IMR-90 (cell line): ENCODE measurements around the gene LETM1.

Source experiments
- TF ChIP-seq, protein P1 (sequence below): conservative IDR thresholded peaks from 2 replicates; pipeline ENCODE4 v1.5.1; 2012; ENCODE audit warnings: mild to moderate bottlenecking, low read depth, low read length, improper control_type of control experiment
- TF ChIP-seq, protein P2 (sequence below): fragments of 150-350 bp; IDR thresholded peaks from 2 replicates; pipeline ENCODE4 v1.6.1; 2017; ENCODE audit warnings: mild to moderate bottlenecking, antibody characterized with exemption, low read length, low read depth

DNA sequence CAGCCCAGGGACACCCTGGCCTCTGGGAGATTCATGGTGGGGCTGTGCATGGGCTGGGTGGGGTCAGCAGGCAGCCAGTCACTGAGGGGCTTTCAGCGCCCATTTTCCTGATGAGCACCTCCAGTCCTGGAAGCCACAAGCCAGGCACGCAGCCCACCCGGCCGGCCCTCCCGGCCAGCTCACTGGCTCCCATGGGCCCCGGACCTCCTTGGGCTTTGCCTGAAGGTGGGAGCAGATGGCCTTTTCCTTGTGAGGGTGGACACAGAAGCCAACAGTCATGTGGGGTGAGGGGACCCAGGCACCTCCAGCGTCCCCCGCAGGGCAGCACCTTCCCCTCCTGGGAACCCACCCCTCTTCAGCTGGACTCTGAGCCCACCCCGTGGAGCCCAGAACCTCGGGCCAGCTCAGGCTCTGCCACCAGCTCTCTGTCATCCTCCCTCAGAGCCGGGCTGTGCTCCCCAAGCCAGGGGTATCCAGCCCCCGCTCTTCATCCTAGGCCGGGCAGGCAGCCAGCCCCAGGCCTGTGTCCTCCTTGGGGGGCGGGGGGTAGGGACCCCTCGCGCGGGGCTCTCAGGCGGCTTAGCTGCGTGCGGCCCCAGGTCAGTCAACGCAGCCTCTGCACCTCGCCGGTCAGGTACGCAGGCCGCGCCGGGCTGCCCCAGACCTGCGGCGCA, 63.7 kb downstream of the LETM1 start:
- TF ChIP-seq, protein P1, sequence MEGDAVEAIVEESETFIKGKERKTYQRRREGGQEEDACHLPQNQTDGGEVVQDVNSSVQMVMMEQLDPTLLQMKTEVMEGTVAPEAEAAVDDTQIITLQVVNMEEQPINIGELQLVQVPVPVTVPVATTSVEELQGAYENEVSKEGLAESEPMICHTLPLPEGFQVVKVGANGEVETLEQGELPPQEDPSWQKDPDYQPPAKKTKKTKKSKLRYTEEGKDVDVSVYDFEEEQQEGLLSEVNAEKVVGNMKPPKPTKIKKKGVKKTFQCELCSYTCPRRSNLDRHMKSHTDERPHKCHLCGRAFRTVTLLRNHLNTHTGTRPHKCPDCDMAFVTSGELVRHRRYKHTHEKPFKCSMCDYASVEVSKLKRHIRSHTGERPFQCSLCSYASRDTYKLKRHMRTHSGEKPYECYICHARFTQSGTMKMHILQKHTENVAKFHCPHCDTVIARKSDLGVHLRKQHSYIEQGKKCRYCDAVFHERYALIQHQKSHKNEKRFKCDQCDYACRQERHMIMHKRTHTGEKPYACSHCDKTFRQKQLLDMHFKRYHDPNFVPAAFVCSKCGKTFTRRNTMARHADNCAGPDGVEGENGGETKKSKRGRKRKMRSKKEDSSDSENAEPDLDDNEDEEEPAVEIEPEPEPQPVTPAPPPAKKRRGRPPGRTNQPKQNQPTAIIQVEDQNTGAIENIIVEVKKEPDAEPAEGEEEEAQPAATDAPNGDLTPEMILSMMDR: no peak
- TF ChIP-seq, protein P2, sequence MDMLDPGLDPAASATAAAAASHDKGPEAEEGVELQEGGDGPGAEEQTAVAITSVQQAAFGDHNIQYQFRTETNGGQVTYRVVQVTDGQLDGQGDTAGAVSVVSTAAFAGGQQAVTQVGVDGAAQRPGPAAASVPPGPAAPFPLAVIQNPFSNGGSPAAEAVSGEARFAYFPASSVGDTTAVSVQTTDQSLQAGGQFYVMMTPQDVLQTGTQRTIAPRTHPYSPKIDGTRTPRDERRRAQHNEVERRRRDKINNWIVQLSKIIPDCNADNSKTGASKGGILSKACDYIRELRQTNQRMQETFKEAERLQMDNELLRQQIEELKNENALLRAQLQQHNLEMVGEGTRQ: no peak
